Measurements from ENCODE around the gene BEST4.
"Not testable (repeated sequence)": the region's sequence is repeated elsewhere in the genome, so short reads cannot be mapped to it uniquely, and the experiment has no call there.

The BEST4 gene

GRCh38 chr1:44802306-44803061 is 14.5 kb upstream of the BEST4 start:
- DNase-seq (ENCODE audit: low spot score), result no peak

GRCh38 chr1:44801491-44802305 is 13.7 kb upstream of the BEST4 start:
- DNase-seq (ENCODE audit: low spot score), result peak; percentile 27

- peak; percentile 99 for DNase-seq (ENCODE audit: low spot score)
These were observed 12.0 kb upstream of the BEST4 start, which contains the start of gene PLK3 for GRCh38 chr1:44799770-44800584. PLK3 (plus strand) TSS chr1:44800377; CDS start chr1:44800464, 87 bp downstream.

- DNase-seq (ENCODE audit: low spot score), result no peak
These were observed 10.8 kb upstream of the BEST4 start for GRCh38 chr1:44798481-44799365.

- DNase-seq (ENCODE audit: low spot score), result not testable (repeated sequence)
These were observed 9.9 kb upstream of the BEST4 start for GRCh38 chr1:44797886-44798285.

GRCh38 chr1:44792736-44793502 is 4.9 kb upstream of the BEST4 start:
- no peak for DNase-seq (ENCODE audit: low spot score)

- no peak for DNase-seq (ENCODE audit: low spot score)
These were observed 3.2 kb upstream of the BEST4 start for GRCh38 chr1:44790968-44791801.

GRCh38 chr1:44787506-44787905 is 464 bp downstream of the BEST4 start:
- no peak for DNase-seq (ENCODE audit: low spot score)

GRCh38 chr1:44786841-44787426 is 1.0 kb downstream of the BEST4 start:
- no peak for DNase-seq (ENCODE audit: low spot score)

GRCh38 chr1:44786138-44786840 is 1.7 kb downstream of the BEST4 start:
- DNase-seq (ENCODE audit: low spot score), result peak; percentile 73

GRCh38 chr1:44785501-44786137 is 2.4 kb downstream of the BEST4 start:
- DNase-seq (ENCODE audit: low spot score), result no peak

GRCh38 chr1:44785029-44785380 is 3.0 kb downstream of the BEST4 start:
- no peak for DNase-seq (ENCODE audit: low spot score)

GRCh38 chr1:44784094-44785028 is 3.6 kb downstream of the BEST4 start:
- DNase-seq (ENCODE audit: low spot score), result no peak

- DNase-seq (ENCODE audit: low spot score), result no peak
These were observed 4.3 kb downstream of the BEST4 start for GRCh38 chr1:44783697-44784093.

- DNase-seq (ENCODE audit: low spot score), result no peak
These were observed 7.3 kb downstream of the BEST4 start for GRCh38 chr1:44780583-44781121.

GRCh38 chr1:44778705-44779576 is 9.0 kb downstream of the BEST4 start:
- no peak for DNase-seq (ENCODE audit: low spot score)
